ENCODE data around the gene DNAH7. TPM values are rescaled to one million over a fixed set of nuclear protein-coding genes. Genes with fewer than 3 reads are reported as not detected.

The DNAH7 gene
- total RNA-seq, 1 donor from 2014 or later, result 0.25 TPM

DNA sequence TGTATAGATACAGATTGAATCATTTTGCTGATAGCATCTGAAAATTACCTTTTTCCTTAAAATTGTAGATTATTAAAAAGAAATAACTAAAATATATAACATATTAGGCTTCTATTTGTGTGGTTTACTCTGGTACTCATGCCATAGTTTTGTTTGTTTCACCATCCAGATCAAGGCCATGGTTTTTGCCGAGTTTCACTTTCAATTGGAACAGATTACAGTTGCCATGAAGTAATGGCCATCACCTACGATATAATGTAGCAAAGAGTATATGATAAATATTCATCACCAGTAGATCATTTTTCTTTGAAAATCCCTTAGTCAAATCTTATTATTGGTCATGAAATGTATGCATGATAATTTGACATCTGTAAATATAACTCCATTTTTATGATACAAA, 11.9 kb upstream of the DNAH7 start:
- intact Hi-C loops (cut with micrococcal nuclease), result no loop called here
- DNase-seq, result no peak

DNA sequence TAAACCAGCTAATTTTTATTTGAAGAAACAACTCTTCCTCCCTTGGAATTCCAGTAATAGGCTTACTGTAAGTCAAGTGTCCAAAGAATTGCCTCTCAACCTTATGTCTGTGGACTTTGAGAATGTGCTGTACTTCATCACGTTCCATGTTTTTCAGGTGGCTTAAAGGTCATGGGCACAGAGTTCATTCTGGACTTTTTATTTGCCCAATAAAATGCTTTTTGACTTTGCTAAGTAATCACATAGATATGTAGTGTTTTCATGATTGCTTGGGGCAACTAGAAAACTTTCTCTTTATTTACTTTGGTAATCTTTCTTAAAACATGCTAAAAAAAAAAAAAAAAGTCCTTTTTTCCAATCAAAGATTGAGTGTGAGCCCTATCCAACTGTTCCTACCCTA, 10.4 kb upstream of the DNAH7 start:
- DNase-seq (no peak), ATAC-seq (no peak)
- intact Hi-C loops (cut with micrococcal nuclease), result loop anchor here (10.0 kb wide), 1 partner anchor 196 kb away; no protein-coding TSS in a partner anchor

More for the DNA sequence above, 11.9 kb upstream of the DNAH7 start:
- no peak for ATAC-seq

DNA sequence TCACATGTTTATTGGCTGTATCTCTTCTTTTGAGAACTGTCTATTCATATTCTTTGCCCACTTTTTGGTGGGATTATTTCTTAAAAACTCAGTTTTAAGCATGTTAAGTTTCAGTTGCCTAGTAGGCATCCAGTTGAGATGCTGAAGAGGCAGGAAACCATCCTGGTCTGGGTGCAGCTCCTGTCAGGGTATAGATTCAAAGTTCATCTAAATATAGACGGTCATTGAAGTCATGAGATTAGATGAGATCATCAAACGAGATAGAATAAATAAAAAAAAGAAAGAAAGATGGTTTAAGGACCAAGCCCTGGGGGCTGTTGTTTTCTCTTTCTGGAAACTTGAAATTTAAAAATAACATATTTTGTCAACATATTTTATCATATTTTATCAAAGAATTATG, 9.2 kb upstream of the DNAH7 start:
- DNase-seq, result no peak
- intact Hi-C loops (cut with micrococcal nuclease), result loop anchor here (10.0 kb wide), 1 partner anchor 197 kb away; no protein-coding TSS in a partner anchor
- ATAC-seq, result no peak

DNA sequence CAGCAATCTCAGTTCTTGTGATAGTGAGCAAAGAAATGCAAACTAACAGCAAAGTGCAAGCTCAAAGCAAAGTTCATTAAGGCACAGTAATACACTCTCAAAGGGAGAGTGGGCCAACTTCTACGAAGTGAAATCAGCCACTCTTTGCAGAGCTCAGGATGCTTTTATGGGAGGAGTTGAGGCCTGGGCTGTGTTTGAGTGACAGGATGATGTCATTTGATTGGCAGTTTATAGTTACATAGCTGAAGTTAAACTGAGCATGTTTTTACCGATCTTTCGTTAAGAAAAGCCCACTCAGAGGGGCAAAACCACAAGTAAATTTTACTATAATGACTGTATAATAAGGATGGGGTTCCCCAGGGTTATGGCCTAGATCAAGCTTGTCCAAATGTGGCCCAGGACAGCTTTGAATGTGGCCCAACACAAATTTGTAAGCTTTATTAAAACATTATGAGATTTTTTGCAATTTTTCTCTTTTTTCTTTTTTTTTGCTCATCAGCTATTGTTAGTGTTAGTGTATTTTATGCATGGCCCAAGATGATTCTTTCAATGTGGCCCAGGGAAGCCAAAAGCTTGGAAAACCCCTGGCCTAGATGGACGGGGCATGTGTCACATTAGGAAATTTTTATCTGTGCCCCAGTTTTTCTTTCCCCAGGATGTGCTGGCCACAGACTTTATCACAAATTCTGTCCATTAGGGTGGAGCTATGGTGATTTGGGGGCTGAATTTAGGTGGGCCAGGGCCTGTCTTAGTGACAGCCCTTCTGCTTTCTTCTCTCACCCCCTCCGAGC, 8.3 kb upstream of the DNAH7 start:
- ATAC-seq, result no peak
- intact Hi-C loops (cut with micrococcal nuclease), result loop anchor here (10.0 kb wide), 1 partner anchor 198 kb away; no protein-coding TSS in a partner anchor

DNA sequence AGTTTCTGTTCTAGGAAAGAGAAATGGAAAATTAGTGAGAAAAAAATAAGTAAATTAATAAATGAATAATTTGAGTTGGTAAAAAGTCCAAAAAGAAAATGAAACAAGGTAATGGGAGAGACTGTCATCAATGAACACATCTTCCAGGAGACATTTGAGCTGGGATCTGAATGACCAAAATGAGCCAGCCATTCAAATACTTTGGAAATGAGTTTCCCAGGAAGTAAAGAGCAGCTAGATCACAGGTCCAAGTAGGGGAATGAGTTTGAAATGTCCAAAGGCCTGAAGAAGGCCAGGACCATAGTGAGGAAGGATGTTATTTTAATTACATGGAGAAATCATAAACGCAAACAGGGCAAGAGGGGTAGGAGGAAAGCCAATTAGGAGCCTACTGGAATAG, 6.6 kb upstream of the DNAH7 start:
- no peak for DNase-seq

More for the DNA sequence above, 8.3 kb upstream of the DNAH7 start:
- no peak for DNase-seq

DNA sequence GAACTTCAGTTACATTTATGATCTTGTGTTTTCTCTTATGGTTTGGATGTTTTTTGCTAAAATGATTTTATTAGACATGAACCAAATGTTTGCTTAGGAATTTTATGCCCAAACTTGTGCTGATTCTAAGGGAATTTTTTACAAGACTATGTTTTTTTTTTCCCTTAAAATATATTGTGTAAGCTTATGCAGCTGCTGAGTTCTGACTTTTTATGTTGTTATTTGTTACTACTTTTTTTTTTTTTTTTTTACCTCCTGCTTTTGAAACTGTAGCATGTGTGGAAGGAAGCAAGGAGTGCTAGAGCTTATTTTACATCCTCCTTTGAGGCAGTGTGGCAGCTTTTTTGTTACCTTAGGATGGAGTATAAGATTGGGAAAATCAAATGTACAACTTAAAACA, 6.0 kb upstream of the DNAH7 start:
- no peak for ATAC-seq
- intact Hi-C loops (cut with micrococcal nuclease), result loop anchor here (10.0 kb wide), 1 partner anchor 200 kb away; no protein-coding TSS in a partner anchor
- DNase-seq, result no peak

More for the DNA sequence above, 6.6 kb upstream of the DNAH7 start:
- intact Hi-C loops (cut with micrococcal nuclease), result loop anchor here (10.0 kb wide), 1 partner anchor 200 kb away; no protein-coding TSS in a partner anchor
- no peak for ATAC-seq

DNA sequence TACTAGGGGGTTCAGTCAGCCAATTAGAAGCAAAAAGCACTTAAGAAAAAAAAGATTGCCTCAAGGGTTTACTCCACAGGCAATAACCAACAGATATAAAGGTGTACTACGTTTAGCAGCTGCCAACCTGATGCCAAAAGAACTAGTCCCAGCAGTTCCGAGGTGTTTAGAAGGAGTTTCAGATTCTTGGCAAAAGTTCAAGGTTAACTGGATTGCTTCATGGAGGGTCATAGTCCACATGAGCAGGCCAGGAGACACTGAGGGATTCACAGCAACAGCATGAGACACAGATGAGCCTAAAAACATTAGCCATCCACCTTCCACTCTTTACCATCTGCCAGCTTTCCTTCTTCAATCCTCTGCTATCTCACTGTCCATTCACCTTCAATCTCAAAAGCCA, 4.9 kb upstream of the DNAH7 start:
- DNase-seq (no peak), ATAC-seq (no peak)
- intact Hi-C loops (cut with micrococcal nuclease), result loop anchor here (10.0 kb wide), 1 partner anchor 201 kb away; no protein-coding TSS in a partner anchor

DNA sequence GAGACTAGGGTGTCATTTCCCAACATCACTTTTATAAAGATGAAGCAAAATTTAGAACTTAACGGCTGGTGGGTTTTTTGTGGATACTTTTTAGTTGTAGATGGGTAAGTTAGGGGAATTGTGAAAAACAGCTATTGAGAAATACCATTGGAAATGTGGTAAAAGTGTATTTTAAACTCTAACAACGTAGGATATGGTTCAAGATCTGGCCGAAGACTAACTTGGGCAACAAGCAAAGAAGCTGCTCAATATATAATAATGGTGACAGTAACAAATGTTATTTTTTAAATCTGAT, 1.6 kb downstream of the DNAH7 start:
- intact Hi-C loops (cut with micrococcal nuclease), result no loop called here
- no peak for DNase-seq
- ATAC-seq, result no peak

DNA sequence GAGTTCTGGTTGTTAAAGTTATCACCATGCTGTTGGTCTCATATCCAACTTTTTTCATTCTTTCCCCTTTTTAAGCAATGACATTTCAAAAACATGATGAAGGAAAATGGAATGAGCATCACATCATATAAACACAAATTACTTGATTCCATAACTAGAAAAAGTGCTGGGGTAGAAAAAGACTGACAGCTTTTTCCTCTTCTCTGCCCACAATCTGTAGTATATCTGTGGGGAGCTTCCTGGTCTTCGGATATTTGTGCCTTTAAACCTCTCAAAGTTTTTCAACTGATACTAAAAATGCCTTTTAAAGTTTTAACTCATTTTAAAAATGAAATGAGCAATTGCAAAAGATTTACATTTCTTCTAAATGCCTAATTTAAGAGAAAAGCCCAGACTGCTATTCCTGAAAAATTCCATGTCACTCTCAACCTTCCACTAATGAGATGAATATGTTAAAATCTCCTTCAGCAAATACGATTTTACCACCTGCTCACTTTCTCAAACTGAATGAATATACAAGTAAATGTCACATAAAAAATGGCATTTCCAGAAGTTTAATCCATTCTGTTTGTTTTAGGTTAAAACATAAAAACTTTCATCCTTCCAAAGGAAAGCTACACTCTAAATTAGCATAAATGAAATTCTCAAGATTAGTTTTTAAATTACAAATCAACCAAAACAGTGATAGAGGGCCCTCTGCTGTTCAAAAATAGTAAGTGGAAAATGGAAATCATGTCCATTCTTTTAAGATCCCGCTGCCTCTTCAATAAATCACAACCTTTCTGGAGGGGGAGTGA, 2.1 kb downstream of the DNAH7 start:
- ATAC-seq, result no peak
- intact Hi-C loops (cut with micrococcal nuclease), result no loop called here
- no peak for DNase-seq

DNA sequence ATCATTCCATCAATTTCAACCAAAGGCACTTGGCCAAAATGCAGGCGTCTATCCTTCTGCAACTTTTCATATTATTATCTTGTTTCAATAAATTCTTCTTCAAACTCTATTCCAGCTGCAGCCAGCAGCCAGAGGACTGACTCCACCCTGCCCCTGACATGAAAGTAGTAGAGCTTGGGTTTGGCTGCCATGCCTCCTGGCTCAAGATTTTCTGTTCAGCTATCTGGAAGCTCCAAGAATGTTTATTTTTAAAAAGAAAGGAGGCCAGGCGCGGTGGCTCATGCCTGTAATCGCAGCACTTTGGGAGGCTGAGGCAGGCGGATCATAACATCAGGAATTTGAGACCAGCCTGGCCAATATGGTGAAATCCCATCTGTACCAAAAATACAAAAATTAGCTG, 4.9 kb downstream of the DNAH7 start:
- ATAC-seq (no peak), DNase-seq (no peak)
- intact Hi-C loops (cut with micrococcal nuclease), result no loop called here

DNA sequence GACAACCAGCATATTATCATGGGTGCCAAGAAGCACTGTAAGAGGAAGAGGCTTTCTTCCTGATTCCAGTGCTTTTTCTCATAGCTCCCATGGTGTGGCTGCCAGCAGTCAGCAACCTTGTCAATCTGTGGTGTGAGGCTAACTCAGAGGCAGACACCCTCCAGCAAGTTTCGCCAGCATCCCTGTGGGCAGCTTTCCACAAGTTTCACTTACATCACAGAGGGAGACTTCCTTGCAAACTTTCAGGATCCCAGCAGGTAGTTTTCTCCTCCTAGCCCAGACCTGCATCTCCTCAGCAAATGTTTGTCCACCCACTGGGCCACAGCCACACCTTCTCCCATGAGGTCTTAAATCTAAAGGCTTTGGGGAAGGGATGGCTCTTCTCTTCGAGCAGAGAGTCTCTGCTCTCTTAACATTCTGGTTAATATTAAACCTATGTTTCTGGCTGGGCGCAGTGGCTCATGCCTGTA, 9.1 kb downstream of the DNAH7 start:
- intact Hi-C loops (cut with micrococcal nuclease), result no loop called here
- DNase-seq, result no peak
- no peak for ATAC-seq

DNA sequence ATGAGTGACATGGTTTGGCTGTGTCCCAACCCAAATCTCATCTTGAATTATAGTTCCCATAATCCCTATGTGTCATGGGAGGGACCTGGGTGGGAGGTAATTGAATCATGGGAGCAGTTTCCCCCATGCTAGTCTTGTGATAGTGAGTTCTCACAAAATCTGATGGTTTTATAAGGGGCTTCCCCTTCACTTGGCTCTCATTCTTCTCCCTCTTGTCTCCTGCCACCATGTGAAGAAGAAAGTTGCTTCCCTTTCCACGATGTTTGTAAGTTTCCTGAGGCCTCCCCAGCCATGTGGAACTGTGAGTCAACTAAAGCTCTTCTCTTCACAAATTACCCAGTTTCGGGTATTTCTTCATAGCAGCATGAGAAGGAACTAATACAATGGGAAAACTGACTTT, 14.0 kb downstream of the DNAH7 start:
- intact Hi-C loops (cut with micrococcal nuclease), result no loop called here
- ATAC-seq (no peak), DNase-seq (no peak)

DNA sequence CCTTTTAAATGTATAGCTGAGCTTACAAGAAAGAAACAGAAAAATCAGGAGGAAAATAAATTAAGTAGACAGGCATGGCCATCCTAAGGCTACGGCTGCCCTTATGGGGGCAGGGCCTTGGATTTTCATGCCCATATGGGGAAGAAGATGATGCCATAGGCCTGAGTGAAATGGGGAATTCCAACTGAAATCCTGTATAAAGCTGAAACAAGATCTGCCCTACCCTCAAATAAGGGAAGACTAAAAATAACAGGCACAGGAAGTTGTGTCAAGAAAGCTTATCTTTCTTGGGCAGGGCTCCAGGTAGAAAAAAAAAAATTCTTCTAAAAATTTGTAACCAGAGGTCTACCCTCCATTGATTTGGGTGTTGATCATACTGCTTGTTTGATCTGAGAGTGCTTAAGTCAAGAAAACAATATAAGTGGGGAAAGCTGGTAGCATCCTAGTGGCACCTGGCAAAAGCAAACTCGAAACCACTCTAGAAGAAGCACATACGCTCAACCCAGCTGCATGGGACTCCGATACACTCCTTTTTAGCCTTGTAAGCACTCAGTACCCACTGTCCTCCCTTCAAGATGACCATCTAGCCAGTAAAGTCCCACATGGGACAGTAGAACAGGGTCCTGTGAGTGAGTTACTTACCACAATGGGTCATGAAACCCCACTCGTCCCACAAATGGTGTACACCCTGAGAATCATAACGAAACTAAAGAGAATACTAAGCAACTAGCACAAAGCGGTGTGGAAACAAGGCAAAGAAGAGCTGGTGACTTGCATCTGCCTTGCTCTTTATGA, 22.3 kb downstream of the DNAH7 start:
- DNase-seq (no peak), ATAC-seq (no peak)
- intact Hi-C loops (cut with micrococcal nuclease), result no loop called here

DNA sequence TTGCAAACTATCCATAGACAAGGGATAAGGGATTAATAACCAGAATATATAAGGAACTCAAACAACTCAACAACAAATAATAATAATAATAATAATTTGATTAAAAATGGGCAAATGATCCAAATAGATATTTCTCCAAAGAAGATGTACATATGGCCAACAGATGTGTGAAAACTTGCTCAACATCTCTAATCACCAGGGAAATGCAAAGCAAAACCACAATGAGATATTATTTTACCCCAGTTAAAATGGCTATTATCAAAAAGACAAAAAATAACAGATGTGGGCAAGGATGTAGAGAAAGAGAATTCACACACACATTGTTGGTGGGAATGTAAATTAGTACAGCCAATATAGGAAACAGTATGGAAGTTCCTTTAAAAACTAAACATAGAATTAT, 26.9 kb downstream of the DNAH7 start:
- no peak for DNase-seq

DNA sequence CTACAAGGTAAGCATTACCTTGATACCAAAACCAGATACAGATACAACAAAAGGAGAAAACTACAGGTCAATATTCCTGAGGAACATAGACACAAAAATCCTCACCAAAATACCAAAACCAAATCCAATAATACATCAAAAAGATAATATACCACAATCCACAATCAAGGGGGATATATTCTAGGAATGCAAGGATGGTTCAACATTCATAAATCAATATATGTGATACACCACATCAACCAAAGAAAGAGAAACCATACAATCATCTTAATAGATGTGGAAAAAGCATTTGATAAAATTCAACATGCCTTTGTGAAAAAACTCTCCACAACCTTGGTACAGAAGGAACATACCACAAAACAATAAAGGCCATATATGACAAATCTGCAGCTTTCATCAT, 28.4 kb downstream of the DNAH7 start:
- intact Hi-C loops (cut with micrococcal nuclease), result no loop called here
- ATAC-seq (no peak), DNase-seq (no peak)

More for the DNA sequence above, 26.9 kb downstream of the DNAH7 start:
- intact Hi-C loops (cut with micrococcal nuclease), result no loop called here
- ATAC-seq, result no peak

DNA sequence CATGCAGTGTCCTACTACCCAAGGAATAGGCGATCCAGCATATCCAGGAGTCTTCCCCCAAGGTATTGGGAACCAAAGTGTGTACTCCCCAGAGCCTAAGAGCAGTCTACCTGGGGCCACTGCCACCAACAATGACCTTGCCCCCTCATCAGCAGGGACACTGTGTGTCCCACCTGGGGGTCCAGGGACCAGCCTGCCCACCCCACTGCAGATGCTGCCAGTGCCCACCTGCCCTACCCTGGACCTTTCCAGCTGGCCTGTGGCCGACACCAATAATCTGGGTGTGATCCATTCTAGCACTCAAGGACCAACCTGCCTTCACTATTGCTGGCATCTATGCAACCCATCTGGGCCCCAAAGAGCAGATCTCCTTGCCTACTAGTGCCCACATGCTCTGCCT, 32.2 kb downstream of the DNAH7 start:
- no peak for ATAC-seq
- DNase-seq, result no peak
- intact Hi-C loops (cut with micrococcal nuclease), result no loop called here

DNA sequence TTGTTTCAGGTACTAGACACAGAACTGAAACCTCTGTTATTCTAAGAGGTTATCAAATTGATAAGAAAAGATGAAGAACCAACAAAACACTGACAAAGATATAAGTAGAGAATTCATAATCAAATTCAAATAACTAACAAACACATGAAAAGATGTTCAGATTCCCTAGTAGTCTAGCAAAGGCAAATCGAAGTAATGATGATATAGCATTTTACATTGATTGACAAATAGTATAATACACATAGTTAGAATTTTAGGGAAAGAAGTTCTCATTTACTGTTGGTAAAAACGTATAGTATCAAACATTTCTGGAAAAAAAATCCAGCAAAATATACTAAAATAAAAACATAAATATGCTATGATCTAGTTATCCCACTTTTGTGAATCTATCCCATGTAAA, 50.6 kb downstream of the DNAH7 start:
- intact Hi-C loops (cut with micrococcal nuclease), result no loop called here

DNA sequence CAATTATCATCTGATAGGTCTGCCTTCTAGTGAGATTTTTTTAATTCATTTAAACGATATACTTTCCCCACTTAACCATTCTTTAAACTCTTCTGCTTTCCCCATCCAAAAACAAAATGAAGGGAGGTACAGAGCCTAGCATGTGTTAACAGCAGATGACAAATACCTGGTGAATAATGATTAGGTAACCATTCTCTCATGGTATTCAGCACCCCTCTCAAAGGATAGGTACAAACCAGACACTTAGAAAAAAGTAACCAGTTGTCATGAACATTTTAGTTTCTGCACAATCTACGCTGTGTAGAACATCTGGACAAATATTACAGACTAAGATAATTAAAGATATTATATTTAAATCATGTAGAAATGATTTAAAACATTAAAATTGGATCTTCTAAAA, 56.3 kb downstream of the DNAH7 start:
- ATAC-seq, result no peak
- intact Hi-C loops (cut with micrococcal nuclease), result no loop called here
- no peak for DNase-seq

More for the DNA sequence above, 50.6 kb downstream of the DNAH7 start:
- DNase-seq (no peak), ATAC-seq (no peak)

DNA sequence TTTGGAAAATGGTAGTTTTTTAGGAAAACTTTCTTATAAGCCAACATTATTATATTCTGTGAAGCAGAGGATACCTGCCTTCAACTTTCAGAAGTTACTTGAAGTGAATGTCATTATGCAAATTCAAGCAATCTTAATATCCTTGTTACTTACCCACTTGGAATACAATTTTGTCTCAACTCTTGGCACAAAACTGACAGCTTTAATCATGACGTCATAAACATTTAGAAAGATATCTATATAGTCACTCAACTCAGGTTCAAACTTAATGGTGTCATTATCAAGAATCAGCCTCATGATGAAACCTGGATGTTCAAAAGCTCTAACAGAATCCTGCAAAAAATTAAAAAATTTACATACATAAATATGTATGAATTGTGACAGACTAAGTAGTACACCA, 68.1 kb downstream of the DNAH7 start:
- no peak for ATAC-seq
- DNase-seq, result no peak
- intact Hi-C loops (cut with micrococcal nuclease), result no loop called here

DNA sequence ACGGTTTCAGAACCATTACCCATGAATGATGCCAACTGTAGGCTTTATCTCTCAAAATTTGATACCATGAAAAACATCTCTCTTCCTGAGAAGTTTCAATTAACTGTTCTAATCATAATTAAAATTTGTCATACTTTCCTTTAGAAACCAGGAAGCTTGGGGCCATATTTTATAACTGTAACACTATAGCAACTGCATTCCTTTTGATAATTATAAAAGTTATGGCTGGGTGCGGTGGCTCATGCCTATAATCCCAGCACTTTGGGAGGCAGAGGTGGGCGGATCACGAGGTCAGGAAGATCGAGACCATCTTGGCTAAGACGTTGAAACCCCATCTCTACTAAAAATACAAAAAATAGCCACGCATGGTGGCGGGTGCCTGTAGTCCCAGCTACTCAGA, 70.6 kb downstream of the DNAH7 start:
- intact Hi-C loops (cut with micrococcal nuclease), result no loop called here
- ATAC-seq (no peak), DNase-seq (no peak)

All from left ventricle myocardium superior (tissue), 1 donor.